ENCODE data around the gene ARHGAP31.

The ARHGAP31 gene

DNA sequence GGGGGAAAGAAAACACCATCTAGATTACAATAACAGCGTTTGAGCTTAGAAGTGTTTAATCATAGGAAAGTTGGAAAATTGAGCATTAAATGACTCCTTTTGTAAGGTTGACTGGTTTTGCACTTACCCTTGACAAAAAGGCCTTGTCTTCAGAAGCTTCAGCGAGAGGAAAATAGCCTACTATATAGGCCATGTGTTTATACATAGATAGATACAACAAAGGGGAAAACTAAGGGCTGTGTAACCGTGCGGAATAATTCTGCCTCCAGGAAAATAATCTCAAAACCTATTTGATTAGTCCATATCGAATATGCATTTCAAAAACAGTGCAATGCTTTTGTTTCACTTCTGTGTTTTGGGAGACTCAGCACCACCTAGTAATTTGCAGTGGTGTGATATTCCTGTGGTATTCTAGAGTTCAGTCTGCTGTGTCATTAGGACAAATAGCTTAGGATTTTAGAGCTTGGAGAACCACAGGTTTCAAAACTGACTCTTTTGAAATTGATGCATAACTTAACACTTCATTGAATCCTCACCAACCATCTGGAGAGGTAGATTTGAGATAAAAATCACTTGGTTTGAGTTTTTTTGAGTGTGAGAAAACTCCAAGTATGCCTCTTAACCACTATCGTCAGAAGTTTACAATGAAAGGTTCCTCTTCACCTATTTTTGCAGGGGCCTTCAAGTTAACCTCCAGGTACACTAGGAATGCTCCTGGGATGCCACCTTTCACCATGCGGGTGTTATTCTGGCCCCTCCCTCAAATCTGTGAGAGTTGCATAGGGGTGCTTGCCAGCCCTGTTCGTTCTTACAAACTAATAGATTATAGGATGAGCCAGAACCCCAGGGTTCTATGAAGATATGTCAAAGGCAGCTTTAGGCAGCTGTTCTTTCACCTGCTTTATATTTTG lies 1.9 kb downstream of the ARHGAP31 start:
- peaks cover 3% of the 10 kb centered on the region; the same call in 1 of the 2 replicates for H3F3A ChIP-seq (ENCODE audit: control insufficient read depth, insufficient read depth)
- peaks cover 24% of the 10 kb centered on the region for H3K4me1 ChIP-seq (ENCODE audit: control insufficient read depth, low read length)
- H3K79me2 ChIP-seq (ENCODE audit: control insufficient read depth, low read length) = no peaks in the 10 kb centered on the region
- no peaks in the 10 kb centered on the region for H3K36me3 ChIP-seq (ENCODE audit: control insufficient read depth, low read length)
- H4K20me1 ChIP-seq (ENCODE audit: control insufficient read depth, insufficient read depth, low read depth, low read length) = no peaks in the 10 kb centered on the region
- no peaks in the 10 kb centered on the region for H3K9me2 ChIP-seq (replicated peaks; ENCODE audit: control insufficient read depth, low read length)
- TF ChIP-seq, protein P1, sequence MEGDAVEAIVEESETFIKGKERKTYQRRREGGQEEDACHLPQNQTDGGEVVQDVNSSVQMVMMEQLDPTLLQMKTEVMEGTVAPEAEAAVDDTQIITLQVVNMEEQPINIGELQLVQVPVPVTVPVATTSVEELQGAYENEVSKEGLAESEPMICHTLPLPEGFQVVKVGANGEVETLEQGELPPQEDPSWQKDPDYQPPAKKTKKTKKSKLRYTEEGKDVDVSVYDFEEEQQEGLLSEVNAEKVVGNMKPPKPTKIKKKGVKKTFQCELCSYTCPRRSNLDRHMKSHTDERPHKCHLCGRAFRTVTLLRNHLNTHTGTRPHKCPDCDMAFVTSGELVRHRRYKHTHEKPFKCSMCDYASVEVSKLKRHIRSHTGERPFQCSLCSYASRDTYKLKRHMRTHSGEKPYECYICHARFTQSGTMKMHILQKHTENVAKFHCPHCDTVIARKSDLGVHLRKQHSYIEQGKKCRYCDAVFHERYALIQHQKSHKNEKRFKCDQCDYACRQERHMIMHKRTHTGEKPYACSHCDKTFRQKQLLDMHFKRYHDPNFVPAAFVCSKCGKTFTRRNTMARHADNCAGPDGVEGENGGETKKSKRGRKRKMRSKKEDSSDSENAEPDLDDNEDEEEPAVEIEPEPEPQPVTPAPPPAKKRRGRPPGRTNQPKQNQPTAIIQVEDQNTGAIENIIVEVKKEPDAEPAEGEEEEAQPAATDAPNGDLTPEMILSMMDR (IDR thresholded peaks at IDR 0.05; ENCODE audit: low read depth, low read length, poor library complexity, severe bottlenecking) = no peak
- no peak for TF ChIP-seq EZH2phosphoT487 (IDR thresholded peaks at IDR 0.05; ENCODE audit: borderline replicate concordance, low read length)
- no peak overlapping the region for H3K27ac ChIP-seq (ENCODE audit: low read depth, low read length)
- H3K4me2 ChIP-seq (ENCODE audit: low read length) = no peak overlapping the region
- no peak overlapping the region for H3K4me3 ChIP-seq (ENCODE audit: low read length)
- H3K27me3 ChIP-seq (ENCODE audit: control insufficient read depth, low read length) = peaks cover 41% of the 10 kb centered on the region
- no peaks in the 10 kb centered on the region for H3K9me3 ChIP-seq (ENCODE audit: control insufficient read depth, insufficient read depth, low read length)

DNA sequence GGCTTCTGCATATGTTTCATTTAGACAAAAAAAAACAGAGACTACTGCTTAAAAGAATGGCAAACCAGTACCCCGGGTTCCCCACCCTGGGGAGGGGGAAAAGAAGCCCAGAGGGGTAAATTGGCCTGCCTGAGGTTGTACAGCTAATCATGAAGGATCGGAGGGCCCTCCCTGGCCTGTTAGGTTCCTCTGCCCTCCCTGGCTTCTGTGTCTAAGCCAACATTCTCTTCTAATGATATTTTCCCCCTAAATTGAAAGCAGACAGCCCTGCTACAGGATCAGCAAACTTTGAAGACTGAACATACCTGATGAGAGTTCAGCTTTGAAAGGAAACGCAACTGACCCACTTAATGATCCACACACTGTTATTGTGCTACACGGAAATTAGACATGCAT lies 2.5 kb downstream of the ARHGAP31 start:
- H3K36me3 ChIP-seq (ENCODE audit: control insufficient read depth, low read length) = no peaks in the 10 kb centered on the region
- no peaks in the 10 kb centered on the region for H3K79me2 ChIP-seq (ENCODE audit: control insufficient read depth, low read length)
- H3K27me3 ChIP-seq (ENCODE audit: control insufficient read depth, low read length) = peaks cover 38% of the 10 kb centered on the region
- no peaks in the 10 kb centered on the region for H3K9me3 ChIP-seq (ENCODE audit: control insufficient read depth, insufficient read depth, low read length)
- peaks cover 24% of the 10 kb centered on the region for H3K4me1 ChIP-seq (ENCODE audit: control insufficient read depth, low read length)
- no peak for TF ChIP-seq EZH2phosphoT487 (IDR thresholded peaks at IDR 0.05; ENCODE audit: borderline replicate concordance, low read length)
- TF ChIP-seq, protein P1 (IDR thresholded peaks at IDR 0.05; ENCODE audit: low read depth, low read length, poor library complexity, severe bottlenecking) = no peak
- H3K4me2 ChIP-seq (ENCODE audit: low read length) = no peak overlapping the region
- H3K27ac ChIP-seq (ENCODE audit: low read depth, low read length) = no peak overlapping the region
- H3F3A ChIP-seq (ENCODE audit: control insufficient read depth, insufficient read depth) = peaks cover 3% of the 10 kb centered on the region; the same call in 1 of the 2 replicates
- no peaks in the 10 kb centered on the region for H3K9me2 ChIP-seq (replicated peaks; ENCODE audit: control insufficient read depth, low read length)
- H4K20me1 ChIP-seq (ENCODE audit: control insufficient read depth, insufficient read depth, low read depth, low read length) = no peaks in the 10 kb centered on the region
- no peak overlapping the region for H3K4me3 ChIP-seq (ENCODE audit: low read length)

DNA sequence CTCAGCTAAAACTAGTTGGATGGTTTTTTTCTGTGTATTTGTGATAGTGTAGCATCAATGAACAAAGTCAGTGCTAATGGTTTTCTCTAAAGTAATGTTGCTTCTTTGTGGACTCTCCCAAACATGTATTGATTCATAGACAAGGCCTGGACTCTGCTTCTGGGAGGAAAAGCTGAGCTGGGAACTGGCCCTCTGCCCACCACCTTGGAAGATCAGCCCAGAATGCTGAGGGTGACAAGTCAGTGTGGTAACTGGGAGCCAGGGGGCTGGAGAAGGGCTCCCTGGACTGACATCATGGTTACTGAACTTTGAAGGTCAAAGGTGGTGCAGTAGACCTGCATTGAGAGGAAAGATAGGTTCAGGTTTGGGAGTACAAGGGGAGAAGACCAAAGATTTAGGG lies 3.0 kb downstream of the ARHGAP31 start:
- TF ChIP-seq, protein P1 (IDR thresholded peaks at IDR 0.05; ENCODE audit: low read depth, low read length, poor library complexity, severe bottlenecking) = no peak
- no peak for TF ChIP-seq EZH2phosphoT487 (IDR thresholded peaks at IDR 0.05; ENCODE audit: borderline replicate concordance, low read length)
- Histone ChIP-seq H3K4me2 (ENCODE audit: low read length) (no peak overlapping the region), H3K9me2 (replicated peaks; ENCODE audit: control insufficient read depth, low read length) (no peaks in the 10 kb centered on the region), H3F3A (ENCODE audit: control insufficient read depth, insufficient read depth) (peaks cover 3% of the 10 kb centered on the region; the same call in 1 of the 2 replicates), H3K9me3 (ENCODE audit: control insufficient read depth, insufficient read depth, low read length) (no peaks in the 10 kb centered on the region), H3K79me2 (ENCODE audit: control insufficient read depth, low read length) (no peaks in the 10 kb centered on the region), H3K27me3 (ENCODE audit: control insufficient read depth, low read length) (peaks cover 38% of the 10 kb centered on the region), H3K36me3 (ENCODE audit: control insufficient read depth, low read length) (no peaks in the 10 kb centered on the region), H4K20me1 (ENCODE audit: control insufficient read depth, insufficient read depth, low read depth, low read length) (no peaks in the 10 kb centered on the region), H3K4me1 (ENCODE audit: control insufficient read depth, low read length) (peaks cover 24% of the 10 kb centered on the region), H3K27ac (ENCODE audit: low read depth, low read length) (no peak overlapping the region), H3K4me3 (ENCODE audit: low read length) (no peak overlapping the region)
